ENCODE measurements around the gene FAM13C.

DNA sequence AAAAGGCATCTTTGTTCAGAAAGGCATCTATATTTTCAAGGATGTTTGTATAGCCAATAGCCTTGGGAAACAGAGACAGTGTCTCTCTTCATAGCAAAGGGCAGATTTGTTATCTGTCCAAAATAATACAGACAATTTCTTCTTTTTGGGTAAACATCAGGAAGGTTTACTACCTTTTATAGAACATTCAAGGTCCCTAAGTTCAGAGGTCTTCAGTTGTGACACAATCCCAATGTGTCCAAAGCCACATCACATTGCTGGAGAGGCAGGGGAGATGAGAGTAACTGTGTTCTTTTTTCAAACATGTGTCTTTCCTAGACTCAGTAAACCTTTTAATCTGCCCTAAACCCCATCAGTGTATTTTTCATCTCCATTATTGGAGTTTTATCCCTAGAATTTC, 33.6 kb upstream of the FAM13C start:
- TF ChIP-seq, protein P1, sequence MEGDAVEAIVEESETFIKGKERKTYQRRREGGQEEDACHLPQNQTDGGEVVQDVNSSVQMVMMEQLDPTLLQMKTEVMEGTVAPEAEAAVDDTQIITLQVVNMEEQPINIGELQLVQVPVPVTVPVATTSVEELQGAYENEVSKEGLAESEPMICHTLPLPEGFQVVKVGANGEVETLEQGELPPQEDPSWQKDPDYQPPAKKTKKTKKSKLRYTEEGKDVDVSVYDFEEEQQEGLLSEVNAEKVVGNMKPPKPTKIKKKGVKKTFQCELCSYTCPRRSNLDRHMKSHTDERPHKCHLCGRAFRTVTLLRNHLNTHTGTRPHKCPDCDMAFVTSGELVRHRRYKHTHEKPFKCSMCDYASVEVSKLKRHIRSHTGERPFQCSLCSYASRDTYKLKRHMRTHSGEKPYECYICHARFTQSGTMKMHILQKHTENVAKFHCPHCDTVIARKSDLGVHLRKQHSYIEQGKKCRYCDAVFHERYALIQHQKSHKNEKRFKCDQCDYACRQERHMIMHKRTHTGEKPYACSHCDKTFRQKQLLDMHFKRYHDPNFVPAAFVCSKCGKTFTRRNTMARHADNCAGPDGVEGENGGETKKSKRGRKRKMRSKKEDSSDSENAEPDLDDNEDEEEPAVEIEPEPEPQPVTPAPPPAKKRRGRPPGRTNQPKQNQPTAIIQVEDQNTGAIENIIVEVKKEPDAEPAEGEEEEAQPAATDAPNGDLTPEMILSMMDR (IDR thresholded peaks at IDR 0.05), result no peak
- no peak for TF ChIP-seq POLR2A (IDR thresholded peaks at IDR 0.05)
